ENCODE data around the gene LUC7L2.

Gene LUC7L2

DNA sequence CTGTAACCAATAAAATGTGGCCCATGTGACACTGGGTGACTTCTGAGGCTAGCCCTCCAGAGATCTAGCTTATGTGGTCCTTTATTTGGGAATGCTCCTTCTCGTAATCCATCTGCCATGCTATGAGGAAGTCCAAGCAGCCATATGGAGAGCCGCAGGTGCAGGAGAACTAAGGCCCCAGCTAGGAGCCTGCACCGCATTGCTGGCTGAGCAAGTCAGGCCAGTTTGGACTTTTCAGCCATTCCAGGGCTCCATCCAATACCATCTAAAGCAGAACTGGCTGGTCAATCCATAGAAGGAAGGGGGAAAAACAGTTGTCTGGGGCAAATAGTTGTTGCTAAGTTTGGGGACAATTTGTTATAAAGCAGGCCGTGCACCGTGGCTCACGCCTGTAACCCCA is 91.2 kb downstream of the LUC7L2 start:
- ATAC-seq (ENCODE audit: insufficient read depth, low read depth): no peak
- no peaks in the 10 kb centered on the region for H3K9me3 ChIP-seq (ENCODE audit: insufficient read depth, low read length, severe bottlenecking)

DNA sequence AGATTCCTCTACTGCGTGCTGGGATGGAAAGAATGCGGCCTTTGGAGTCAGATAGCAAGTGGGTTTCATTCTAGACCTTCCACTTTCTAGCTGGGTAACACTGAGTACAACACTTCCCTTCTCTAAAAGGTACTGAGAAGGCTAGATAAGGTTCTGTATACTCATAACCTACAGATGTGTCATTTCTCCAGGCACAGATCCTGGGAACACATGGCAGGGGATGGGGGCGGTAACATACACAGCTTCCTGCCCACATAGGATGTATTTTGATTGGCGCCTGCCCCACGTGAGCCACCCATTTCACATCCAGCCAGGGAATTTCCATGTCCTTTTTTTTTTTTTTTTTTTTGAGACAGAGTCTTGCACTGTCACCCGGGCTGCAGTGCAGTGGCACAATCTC is 91.9 kb downstream of the LUC7L2 start:
- Histone ChIP-seq H3K36me3 (ENCODE audit: insufficient read depth, low read length) (no peaks in the 10 kb centered on the region), H3K79me2 (ENCODE audit: insufficient read depth, low read length) (no peaks in the 10 kb centered on the region), H4K20me1 (ENCODE audit: insufficient read depth, low read length) (no peaks in the 10 kb centered on the region), H3K27me3 (ENCODE audit: insufficient read depth, low read length, poor library complexity) (no peaks in the 10 kb centered on the region), H3K9me3 (ENCODE audit: insufficient read depth, low read length, severe bottlenecking) (no peaks in the 10 kb centered on the region), H3K27ac (ENCODE audit: low read length) (no peak overlapping the region), H3K4me2 (ENCODE audit: insufficient read depth, low read length) (no peak overlapping the region), H3K4me1 (ENCODE audit: insufficient read depth, low read length) (no peaks in the 10 kb centered on the region), H2AFZ (ENCODE audit: low read depth, low read length) (no peak overlapping the region), H3K9ac (ENCODE audit: low read depth, low read length) (no peak overlapping the region), H3K4me3 (ENCODE audit: low read depth in 1 of 2, low read length in 2 of 2) (no peak overlapping the region)
- DNase-seq: no peak
- TF ChIP-seq, protein P1, sequence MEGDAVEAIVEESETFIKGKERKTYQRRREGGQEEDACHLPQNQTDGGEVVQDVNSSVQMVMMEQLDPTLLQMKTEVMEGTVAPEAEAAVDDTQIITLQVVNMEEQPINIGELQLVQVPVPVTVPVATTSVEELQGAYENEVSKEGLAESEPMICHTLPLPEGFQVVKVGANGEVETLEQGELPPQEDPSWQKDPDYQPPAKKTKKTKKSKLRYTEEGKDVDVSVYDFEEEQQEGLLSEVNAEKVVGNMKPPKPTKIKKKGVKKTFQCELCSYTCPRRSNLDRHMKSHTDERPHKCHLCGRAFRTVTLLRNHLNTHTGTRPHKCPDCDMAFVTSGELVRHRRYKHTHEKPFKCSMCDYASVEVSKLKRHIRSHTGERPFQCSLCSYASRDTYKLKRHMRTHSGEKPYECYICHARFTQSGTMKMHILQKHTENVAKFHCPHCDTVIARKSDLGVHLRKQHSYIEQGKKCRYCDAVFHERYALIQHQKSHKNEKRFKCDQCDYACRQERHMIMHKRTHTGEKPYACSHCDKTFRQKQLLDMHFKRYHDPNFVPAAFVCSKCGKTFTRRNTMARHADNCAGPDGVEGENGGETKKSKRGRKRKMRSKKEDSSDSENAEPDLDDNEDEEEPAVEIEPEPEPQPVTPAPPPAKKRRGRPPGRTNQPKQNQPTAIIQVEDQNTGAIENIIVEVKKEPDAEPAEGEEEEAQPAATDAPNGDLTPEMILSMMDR (IDR thresholded peaks at IDR 0.05; ENCODE audit: borderline replicate concordance, extremely low read depth, low read length, poor library complexity, severe bottlenecking): no peak
- no peak for TF ChIP-seq EZH2 (IDR thresholded peaks at IDR 0.05; ENCODE audit: borderline replicate concordance, low read depth, low read length, severe bottlenecking)
- ATAC-seq (ENCODE audit: insufficient read depth, low read depth): no peak

More for the DNA sequence above, 91.2 kb downstream of the LUC7L2 start:
- Histone ChIP-seq H2AFZ (ENCODE audit: low read depth, low read length) (no peak overlapping the region), H3K27me3 (ENCODE audit: insufficient read depth, low read length, poor library complexity) (no peaks in the 10 kb centered on the region), H3K36me3 (ENCODE audit: insufficient read depth, low read length) (no peaks in the 10 kb centered on the region), H3K4me2 (ENCODE audit: insufficient read depth, low read length) (no peak overlapping the region), H3K9ac (ENCODE audit: low read depth, low read length) (no peak overlapping the region), H3K4me1 (ENCODE audit: insufficient read depth, low read length) (no peaks in the 10 kb centered on the region), H3K27ac (ENCODE audit: low read length) (no peak overlapping the region), H3K79me2 (ENCODE audit: insufficient read depth, low read length) (no peaks in the 10 kb centered on the region), H3K4me3 (ENCODE audit: low read depth in 1 of 2, low read length in 2 of 2) (no peak overlapping the region), H4K20me1 (ENCODE audit: insufficient read depth, low read length) (no peaks in the 10 kb centered on the region)
- no peak for TF ChIP-seq EZH2 (IDR thresholded peaks at IDR 0.05; ENCODE audit: borderline replicate concordance, low read depth, low read length, severe bottlenecking)
- TF ChIP-seq, protein P1 (IDR thresholded peaks at IDR 0.05; ENCODE audit: borderline replicate concordance, extremely low read depth, low read length, poor library complexity, severe bottlenecking): no peak
- DNase-seq: no peak

DNA sequence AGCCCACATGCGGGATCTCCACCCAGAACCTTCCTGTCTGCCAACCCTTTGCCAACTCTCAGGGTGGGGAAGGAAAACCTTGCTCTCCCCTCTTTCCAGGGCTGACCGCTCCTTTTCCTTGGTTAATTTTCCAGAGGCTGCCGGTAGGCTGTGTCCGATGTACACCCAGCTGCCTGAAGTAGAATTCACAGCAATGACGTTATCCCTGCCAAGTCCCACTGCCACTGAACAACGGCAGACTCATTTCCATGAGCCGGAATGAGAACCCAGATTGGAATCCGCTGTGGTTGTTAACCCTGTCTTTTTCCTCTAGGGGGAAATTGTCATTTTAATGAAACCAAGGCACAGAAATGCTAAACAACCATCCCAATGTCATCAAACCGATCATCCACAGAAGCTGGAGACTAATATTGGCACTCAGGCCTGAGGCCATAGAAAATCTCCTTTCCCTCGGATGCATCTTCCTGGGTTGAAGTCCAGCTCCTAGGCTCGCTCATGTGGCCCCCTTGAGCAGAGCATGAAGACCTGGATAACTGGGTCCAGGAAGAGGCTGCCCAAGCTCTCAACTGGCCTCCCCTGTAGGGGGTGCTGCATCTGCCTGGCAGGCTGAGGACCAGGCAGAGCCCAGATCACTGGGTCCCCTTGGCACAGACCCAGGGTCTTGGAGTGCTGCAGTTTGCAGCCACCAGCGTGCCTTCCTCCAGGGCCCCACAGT is 93.4 kb downstream of the LUC7L2 start:
- H3K36me3 ChIP-seq (ENCODE audit: insufficient read depth, low read length): no peaks in the 10 kb centered on the region
- no peaks in the 10 kb centered on the region for H3K27me3 ChIP-seq (ENCODE audit: insufficient read depth, low read length, poor library complexity)
- H3K9ac ChIP-seq (ENCODE audit: low read depth, low read length): no peak overlapping the region
- H3K79me2 ChIP-seq (ENCODE audit: insufficient read depth, low read length): no peaks in the 10 kb centered on the region
- no peak overlapping the region for H2AFZ ChIP-seq (ENCODE audit: low read depth, low read length)
- no peak overlapping the region for H3K4me2 ChIP-seq (ENCODE audit: insufficient read depth, low read length)
- H4K20me1 ChIP-seq (ENCODE audit: insufficient read depth, low read length): no peaks in the 10 kb centered on the region
- no peak for DNase-seq
- no peaks in the 10 kb centered on the region for H3K9me3 ChIP-seq (ENCODE audit: insufficient read depth, low read length, severe bottlenecking)
- H3K4me3 ChIP-seq (ENCODE audit: low read depth in 1 of 2, low read length in 2 of 2): no peak overlapping the region
- no peaks in the 10 kb centered on the region for H3K4me1 ChIP-seq (ENCODE audit: insufficient read depth, low read length)
- TF ChIP-seq EZH2 (IDR thresholded peaks at IDR 0.05; ENCODE audit: borderline replicate concordance, low read depth, low read length, severe bottlenecking): no peak
- TF ChIP-seq, protein P1 (IDR thresholded peaks at IDR 0.05; ENCODE audit: borderline replicate concordance, extremely low read depth, low read length, poor library complexity, severe bottlenecking): peak; percentile 28
- H3K27ac ChIP-seq (ENCODE audit: low read length): no peak overlapping the region
- ATAC-seq (ENCODE audit: insufficient read depth, low read depth): no peak

Data from DND-41 (cell line).